ENCODE data around the gene VTA1.

- TF ChIP-seq POLR2AphosphoS5 (IDR thresholded peaks at IDR 0.05; ENCODE audit: low read depth, low read length) = no peak
- no peak for TF ChIP-seq CTCF (IDR thresholded peaks at IDR 0.05)
These were observed 27.6 kb downstream of the VTA1 start for GRCh38 chr6:142174703-142175102.
